HuH-7 (cell line): ENCODE data around the gene TMEM164.
A peak's percentile ranks its signal among the peaks of the same experiment; 100 is the strongest.

Source experiments
- DNase-seq: peaks from one replicate; pipeline ENCODE4 v3.0.0; 2011; ENCODE audit warnings: low spot score

The TMEM164 gene

DNA sequence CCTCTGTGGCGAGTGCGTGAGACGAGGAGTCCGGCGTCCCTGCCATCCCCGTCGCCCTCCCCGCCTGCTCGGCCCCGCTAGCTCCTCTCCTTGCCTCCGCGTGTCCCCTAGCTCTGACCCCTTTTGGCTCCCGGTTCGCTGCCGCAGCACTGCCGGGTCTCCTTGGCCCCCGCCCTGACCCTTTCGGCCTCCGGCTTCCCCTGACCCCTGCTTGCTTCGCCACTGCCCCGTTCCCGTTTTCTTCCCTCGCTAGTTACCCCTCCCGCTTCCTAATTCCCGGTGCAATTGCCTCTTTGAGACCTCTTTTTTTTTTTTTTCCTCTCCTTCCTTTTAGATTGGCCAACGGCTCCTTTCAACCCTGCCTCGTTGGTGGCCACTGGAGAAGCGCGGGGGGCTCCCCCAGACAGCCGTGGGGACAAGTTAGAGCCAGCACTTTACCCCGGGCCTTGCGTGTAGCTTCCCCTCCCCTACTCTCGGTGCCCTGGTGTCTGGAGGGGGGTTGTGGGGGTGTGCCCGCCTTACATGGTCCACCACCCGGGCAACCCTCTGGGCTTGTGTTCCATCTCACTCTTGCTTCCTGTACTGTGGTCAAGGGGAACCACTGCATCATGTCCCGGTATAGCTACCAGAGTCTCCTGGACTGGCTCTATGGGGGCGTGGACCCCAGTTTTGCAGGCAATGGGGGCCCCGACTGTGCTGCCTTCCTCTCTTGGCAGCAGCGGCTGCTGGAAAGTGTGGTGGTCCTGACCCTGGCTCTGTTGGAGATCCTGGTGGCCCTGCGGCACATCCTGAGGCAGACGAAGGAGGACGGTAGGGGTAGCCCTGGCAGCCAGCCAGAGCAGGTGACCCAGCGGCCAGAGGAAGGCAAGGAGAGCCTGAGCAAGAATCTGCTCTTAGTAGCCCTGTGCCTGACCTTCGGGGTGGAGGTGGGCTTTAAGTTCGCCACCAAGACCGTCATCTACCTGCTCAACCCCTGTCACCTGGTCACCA, 548 bp downstream of the TMEM164 start:
- peak; percentile 8 for DNase-seq

- peak; percentile 12 for DNase-seq
Measured at GRCh38 chrX:110004215-110004614, 1.3 kb downstream of the TMEM164 start.

GRCh38 chrX:110004731-110005369, 1.9 kb downstream of the TMEM164 start:
- no peak for DNase-seq

- DNase-seq: no peak
Measured at GRCh38 chrX:110006161-110006560, 3.2 kb downstream of the TMEM164 start.

DNA sequence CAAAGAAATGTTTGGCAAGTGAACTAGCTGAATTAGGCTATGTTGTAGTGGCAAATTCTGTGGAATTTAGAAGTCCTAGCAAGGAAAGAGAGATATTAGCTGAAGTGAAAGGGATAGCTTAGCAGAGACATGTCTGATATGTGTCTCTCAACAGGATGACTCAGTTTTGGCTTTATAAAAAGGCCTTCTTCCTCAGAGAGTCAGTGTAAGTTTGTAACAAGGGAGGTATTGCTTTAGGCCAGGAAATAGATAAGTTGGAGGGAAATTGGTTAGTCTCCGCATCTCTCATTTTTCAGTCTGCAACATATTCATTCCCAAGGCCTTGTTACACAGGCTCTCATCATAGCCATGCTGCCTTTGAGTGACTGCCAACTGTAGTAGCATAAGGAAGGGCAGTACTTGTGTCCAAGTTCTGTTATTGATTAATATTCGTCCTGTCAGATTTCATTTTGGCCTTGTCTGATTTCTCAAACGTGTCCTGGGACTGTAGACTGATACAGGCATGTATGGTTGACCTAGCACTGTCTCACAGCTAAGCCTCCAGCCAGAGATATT, 4.0 kb downstream of the TMEM164 start:
- DNase-seq: no peak

DNA sequence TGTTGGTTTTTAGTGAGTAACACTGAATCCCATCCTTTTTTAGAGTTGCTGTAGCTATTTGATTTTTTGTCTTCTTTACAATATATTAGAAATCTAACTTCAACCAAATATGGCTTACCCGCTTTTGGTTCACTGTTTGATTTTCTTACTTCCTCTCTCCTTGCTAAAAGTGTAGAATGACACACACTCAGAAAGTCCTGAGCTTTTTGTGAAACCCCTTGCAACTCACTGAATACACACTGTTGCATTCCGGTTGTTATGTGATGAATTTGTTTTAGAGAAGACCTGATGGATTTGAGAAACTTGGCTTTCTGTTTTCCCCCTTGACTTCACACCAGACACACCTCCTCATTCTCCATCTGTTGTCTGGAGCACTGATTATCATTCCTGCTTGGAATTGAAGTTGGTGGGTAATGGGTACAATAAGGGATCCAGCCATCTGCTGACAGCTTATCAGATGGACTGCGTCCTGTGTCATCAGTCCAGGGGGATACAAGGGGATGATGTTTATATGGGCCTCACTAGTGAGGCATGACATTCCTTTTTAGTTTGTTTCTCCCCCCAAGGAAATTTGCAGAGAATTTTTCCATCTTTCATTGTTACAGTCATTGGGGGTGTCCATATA, 5.2 kb downstream of the TMEM164 start:
- no peak for DNase-seq

DNA sequence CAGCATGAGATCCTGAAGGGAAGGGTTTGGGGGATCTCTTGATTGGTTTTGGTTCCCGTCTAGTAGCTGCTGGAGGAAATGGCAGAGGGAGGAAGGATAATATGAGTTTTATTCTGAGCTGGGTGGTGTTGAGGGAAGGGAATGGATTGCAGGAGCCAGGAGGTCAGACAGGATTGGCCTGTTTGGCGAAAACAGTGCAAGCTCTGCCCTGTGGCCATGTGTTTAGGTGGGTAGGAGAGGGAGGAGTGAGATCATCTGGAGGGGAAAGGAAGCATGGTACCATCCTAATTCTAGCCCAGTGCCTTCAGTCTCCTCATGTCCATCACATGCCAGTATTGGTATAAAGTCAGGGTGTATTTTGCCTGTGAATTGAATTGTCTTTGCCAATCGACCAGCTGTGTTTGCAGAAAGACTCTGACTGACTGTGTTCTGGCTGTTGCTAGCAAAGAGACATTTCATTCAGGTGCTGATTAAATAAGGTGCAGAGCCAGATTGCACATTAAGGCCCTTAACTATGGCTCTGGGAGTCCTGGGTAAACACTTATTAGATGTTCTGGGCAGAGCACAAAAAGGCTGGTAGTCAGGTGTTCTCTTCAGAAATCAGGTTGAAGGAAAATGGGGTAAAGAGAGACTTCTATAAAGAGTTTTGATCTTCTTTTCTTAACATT, 10.0 kb downstream of the TMEM164 start:
- no peak for DNase-seq

- no peak for DNase-seq
Measured at GRCh38 chrX:110013968-110014367, 11.1 kb downstream of the TMEM164 start.

DNA sequence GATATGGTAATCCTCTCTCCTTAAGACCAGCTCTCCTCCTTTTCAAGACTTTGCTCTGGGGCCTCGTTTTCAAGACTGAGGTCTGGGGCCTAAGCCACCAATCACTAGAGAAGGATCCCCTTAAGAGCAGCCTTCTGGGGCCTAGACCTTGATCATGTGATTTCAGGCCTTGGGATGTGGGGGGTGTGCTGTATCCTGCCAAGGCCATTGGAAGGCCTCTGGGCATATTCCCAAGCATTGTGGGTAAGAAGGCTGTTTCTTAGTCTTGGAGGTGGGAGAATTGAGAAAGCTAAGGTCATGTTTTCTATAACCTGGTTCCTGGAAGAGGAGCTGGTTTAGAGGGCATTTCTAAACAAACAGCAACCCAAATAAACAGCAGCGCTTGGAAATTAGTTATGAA, 12.1 kb downstream of the TMEM164 start:
- no peak for DNase-seq

GRCh38 chrX:110015915-110016314, 13.0 kb downstream of the TMEM164 start:
- no peak for DNase-seq

GRCh38 chrX:110020536-110020935, 17.6 kb downstream of the TMEM164 start:
- DNase-seq: no peak

DNA sequence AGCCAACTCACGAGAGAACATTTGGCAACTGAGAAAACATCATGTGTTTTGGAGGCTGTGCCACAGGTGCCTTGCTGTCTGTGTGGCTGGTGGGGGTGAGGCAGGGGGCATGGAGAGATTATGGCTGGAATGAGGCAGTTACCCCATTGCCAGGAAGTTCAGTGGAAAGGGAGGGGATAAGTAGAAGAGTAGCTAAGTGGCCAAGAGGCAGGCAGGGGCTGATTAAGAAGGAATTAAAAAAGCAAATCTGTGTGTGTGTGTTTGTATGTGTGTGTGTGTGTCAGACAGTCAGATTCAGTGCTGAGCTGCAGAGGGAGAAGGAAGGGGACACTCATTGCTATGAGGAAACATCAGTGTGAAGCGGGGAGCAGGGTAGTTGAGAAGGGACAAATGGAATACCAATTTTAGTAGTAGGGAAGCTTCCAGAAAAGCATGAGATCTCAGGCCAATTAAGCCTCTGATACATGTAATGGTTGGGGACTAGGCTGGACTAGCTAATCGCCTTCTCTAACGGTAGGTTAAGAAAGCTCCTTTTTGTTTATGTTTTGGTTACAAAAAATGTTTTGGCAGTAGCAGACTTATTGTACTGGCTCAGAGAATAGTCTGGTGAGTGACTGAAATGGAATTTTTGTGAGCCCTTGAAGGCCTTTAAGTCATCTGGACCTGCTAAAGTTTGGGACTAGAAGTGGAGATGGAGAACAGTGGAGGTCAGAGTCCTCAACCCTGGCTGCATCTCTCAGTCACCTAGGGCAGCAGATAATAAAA, 18.5 kb downstream of the TMEM164 start:
- no peak for DNase-seq

DNA sequence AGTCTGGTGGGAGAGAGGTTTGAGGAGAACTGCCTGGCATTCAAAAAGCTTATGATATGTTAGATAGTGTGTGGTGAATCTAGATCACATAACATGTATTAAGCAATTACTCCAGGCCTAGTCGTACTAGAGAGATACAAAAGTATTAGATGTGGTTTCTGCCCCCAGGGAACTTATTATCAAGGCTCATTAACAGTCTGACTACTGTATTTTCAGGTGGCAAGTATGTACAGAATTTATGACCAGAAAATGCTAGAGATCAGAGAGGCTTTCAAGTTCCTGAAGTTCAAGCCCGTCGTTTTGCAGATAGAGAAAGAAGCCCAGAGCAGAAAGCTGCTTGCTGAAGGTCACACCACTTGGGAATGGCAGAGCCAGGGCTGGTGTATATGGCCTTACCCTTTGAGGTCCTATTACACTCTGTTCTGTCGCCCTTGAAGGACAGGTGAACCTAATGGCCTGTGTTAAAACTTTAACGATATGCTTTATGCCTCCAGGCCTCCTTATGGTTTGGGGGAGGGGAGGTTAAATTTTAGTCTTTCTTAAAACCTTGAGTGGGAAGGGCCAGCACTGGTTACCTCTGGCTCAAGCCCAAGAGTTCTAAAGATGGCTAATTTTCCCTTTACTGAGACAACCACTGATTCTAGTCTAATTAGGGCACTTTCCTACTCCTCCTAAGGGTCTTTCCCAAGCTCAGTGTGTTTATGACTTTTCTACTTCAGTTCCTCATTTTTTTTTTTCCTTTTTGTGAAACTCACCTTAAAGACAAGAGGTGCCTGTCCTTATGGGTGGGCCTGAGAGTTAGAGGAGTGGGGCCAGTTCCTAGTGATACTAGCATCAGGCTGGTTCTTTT, 19.9 kb downstream of the TMEM164 start:
- DNase-seq: no peak

GRCh38 chrX:110025395-110025794, 22.5 kb downstream of the TMEM164 start:
- no peak for DNase-seq

DNA sequence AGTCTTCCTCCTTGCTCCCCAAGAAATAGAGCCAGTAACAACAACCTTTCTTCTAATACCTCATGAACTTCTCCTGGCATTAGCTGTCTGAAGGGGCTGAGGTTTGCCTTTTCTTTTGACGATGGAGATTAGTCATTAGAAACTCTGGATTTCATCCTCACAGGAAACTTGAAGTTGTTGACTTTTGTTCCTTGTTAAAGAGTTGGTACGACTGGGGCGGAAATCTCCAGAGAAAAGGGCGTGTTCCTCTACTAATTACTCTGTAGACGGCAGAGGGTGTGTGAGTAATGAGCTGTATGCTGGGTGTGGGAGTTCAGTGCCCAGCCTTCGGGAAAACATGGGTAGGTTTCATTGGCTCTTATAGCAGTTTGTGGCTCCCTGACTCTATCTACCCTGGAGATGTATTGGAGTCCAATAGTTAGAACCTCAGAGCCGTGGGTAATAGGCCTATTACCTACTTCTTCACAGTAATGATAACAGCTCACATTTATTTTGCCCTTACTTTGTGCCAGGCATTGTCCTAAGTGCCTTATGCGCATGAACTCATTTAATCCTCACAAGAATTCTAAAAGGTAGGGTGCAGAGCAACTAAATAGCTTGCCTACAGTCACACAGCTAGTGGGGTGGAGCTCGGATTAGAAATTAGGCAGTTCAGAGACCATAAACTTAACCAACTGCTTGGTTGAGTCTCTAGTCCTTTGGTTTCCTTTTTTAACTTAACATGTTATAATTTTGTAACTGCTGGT, 23.4 kb downstream of the TMEM164 start:
- no peak for DNase-seq

DNA sequence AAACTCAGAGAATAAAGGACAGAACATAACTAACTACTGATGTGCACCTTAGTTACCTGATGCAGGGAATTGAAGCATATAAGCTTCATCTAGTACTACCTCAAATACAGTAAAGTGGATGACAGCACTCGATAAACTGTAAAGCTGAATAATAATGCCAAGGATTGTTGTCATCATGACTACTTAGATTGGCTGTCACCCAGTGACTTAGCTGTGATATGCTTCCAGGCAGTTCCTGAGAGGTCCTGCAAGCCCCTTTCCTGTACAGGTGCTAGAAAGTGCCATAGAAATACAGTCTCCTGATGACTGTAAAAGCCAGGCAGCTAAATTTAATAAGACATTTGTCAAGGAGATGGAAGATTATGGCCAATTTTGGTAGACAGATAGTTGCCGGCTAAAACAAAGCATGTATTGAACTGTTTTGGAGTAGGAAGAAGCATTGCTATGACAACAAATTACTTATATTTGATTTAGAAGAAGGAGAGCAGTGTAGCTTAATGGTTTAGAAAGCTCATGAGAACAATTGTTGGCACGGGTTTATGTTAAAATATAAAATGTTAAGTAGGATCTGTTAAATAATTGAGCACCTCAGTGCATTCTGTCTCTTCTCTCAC, 29.7 kb downstream of the TMEM164 start:
- no peak for DNase-seq

GRCh38 chrX:110034036-110034435, 31.1 kb downstream of the TMEM164 start:
- DNase-seq: no peak

GRCh38 chrX:110036162-110037033, 33.5 kb downstream of the TMEM164 start:
- peak; percentile 36 for DNase-seq
